ENCODE measurements around the gene TNFRSF19.

Gene TNFRSF19

GRCh38 chr13:23707674-23708073 is 137.5 kb downstream of the TNFRSF19 start:
- in situ Hi-C loops (cut with MboI; ENCODE audit: low sequenced_read_pairs) = no loop called here

- in situ Hi-C loops (cut with MboI; ENCODE audit: low sequenced_read_pairs) = no loop called here
Observed at GRCh38 chr13:23709536-23709935, 139.3 kb downstream of the TNFRSF19 start.

- in situ Hi-C loops (cut with MboI; ENCODE audit: low sequenced_read_pairs) = no loop called here
Observed at GRCh38 chr13:23710366-23710765, 140.2 kb downstream of the TNFRSF19 start.

- in situ Hi-C loops (cut with MboI; ENCODE audit: low sequenced_read_pairs) = no loop called here
Observed at GRCh38 chr13:23711355-23711754, 141.1 kb downstream of the TNFRSF19 start.

- in situ Hi-C loops (cut with MboI; ENCODE audit: low sequenced_read_pairs) = no loop called here
Observed at GRCh38 chr13:23714672-23715071, 144.5 kb downstream of the TNFRSF19 start.

GRCh38 chr13:23715092-23715761 is 145.0 kb downstream of the TNFRSF19 start:
- in situ Hi-C loops (cut with MboI; ENCODE audit: low sequenced_read_pairs) = no loop called here

GRCh38 chr13:23715762-23716235 is 145.6 kb downstream of the TNFRSF19 start:
- in situ Hi-C loops (cut with MboI; ENCODE audit: low sequenced_read_pairs) = no loop called here

- in situ Hi-C loops (cut with MboI; ENCODE audit: low sequenced_read_pairs) = no loop called here
Observed at GRCh38 chr13:23716401-23716800, 146.2 kb downstream of the TNFRSF19 start.

- in situ Hi-C loops (cut with MboI; ENCODE audit: low sequenced_read_pairs) = no loop called here
Observed at GRCh38 chr13:23718996-23719395, 148.8 kb downstream of the TNFRSF19 start.

GRCh38 chr13:23722726-23723453 is 152.7 kb downstream of the TNFRSF19 start:
- in situ Hi-C loops (cut with MboI; ENCODE audit: low sequenced_read_pairs) = no loop called here

- in situ Hi-C loops (cut with MboI; ENCODE audit: low sequenced_read_pairs) = no loop called here
Observed at GRCh38 chr13:23723471-23723870, 153.3 kb downstream of the TNFRSF19 start.

- in situ Hi-C loops (cut with MboI; ENCODE audit: low sequenced_read_pairs) = no loop called here
Observed at GRCh38 chr13:23724196-23724970, 154.2 kb downstream of the TNFRSF19 start.
